PC-3 (cell line): ENCODE data around the gene CRYL1. TPM values are rescaled to one million over a fixed set of nuclear protein-coding genes. Genes with fewer than 3 reads are reported as not detected.

ENCODE experiments used
- ATAC-seq: fragments of 200-7000 bp; cut with Tn5 transposase; 2 replicates; pipeline ENCODE4 v1.9.1; 2020; ENCODE audit warnings: mild to moderate bottlenecking, moderate library complexity
- BruUV-seq: library from RNA; stranded (reverse); fragments of 400-500 nt; replicated peaks from 2 replicates; lab custom pipeline; 2021; lab: Mats Ljungman, UMichigan
- CTCF ChIA-PET: fragments of 300-600 bp; sonication (Branson Sonifier 250); formaldehyde crosslinking; loops from one replicate; lab custom pipeline; 2022; ENCODE audit warnings: antibody characterized with exemption; lab: Charles Lee
- POLR2A ChIA-PET: fragments of 300-600 bp; sonication (Branson Sonifier 250); formaldehyde crosslinking; loops from one replicate; lab custom pipeline; 2022; ENCODE audit warnings: antibody characterized with exemption; ENCODE audit not compliant: unreplicated experiment; lab: Charles Lee
- DNase-seq: peaks from one replicate; pipeline ENCODE4 v3.0.0-alpha.2; 2015
- H2AFZ ChIP-seq: fragments of 300-600 bp; sonication (generic); 2 replicates; pipeline ENCODE4 v1.6.0; 2016; ENCODE audit warnings: antibody characterized with exemption, low read length
- H3F3A ChIP-seq: fragments of 300-600 bp; sonication (generic); one replicate; pipeline ENCODE4 v1.6.0; 2017; ENCODE audit warnings: antibody characterized with exemption, low read length, control low read depth, mild to moderate bottlenecking; ENCODE audit not compliant: unreplicated experiment
- H3K27ac ChIP-seq: fragments of 300-600 bp; sonication (generic); 2 replicates; pipeline ENCODE4 v1.5.1; 2016; ENCODE audit warnings: mild to moderate bottlenecking, low read length
- H3K27me3 ChIP-seq: fragments of 300-600 bp; sonication (generic); 2 replicates; pipeline ENCODE4 v1.6.1; 2016; ENCODE audit warnings: low read length, mixed read lengths
- H3K36me3 ChIP-seq: fragments of 300-600 bp; sonication (generic); 2 replicates; pipeline ENCODE4 v1.6.1; 2016; ENCODE audit warnings: low read depth, mixed run types, low read length, mixed read lengths
- H3K4me1 ChIP-seq: fragments of 300-600 bp; sonication (generic); 2 replicates; pipeline ENCODE4 v1.5.1; 2016; ENCODE audit warnings: low read length; ENCODE audit not compliant: insufficient read depth
- H3K4me2 ChIP-seq: fragments of 300-600 bp; sonication (generic); 2 replicates; pipeline ENCODE4 v1.6.0; 2016; ENCODE audit warnings: low read length
- H3K4me3 ChIP-seq: fragments of 300-600 bp; sonication (generic); 2 replicates; pipeline ENCODE4 v1.5.1; 2016; ENCODE audit warnings: mild to moderate bottlenecking, low read length, mixed read lengths
- H3K79me2 ChIP-seq: fragments of 300-600 bp; sonication (generic); 2 replicates; pipeline ENCODE4 v1.6.1; 2017; ENCODE audit warnings: low read length, mixed read lengths
- H3K9ac ChIP-seq: fragments of 300-600 bp; sonication (generic); 2 replicates; pipeline ENCODE4 v1.6.0; 2016; ENCODE audit warnings: mild to moderate bottlenecking, low read length
- H3K9me2 ChIP-seq: fragments of 300-600 bp; sonication (generic); replicated peaks from 2 replicates; pipeline ENCODE4 v1.6.1; 2016; ENCODE audit warnings: mixed run types, low read length, mixed read lengths
- H3K9me3 ChIP-seq: fragments of 300-600 bp; sonication (generic); 2 replicates; pipeline ENCODE4 v1.6.1; 2016; ENCODE audit warnings: low read length, mixed read lengths
- H4K20me1 ChIP-seq: fragments of 300-600 bp; sonication (generic); 2 replicates; pipeline ENCODE4 v1.6.1; 2016; ENCODE audit warnings: low read length, mixed read lengths
- EZH2 ChIP-seq: fragments of 300-600 bp; sonication (generic); IDR thresholded peaks from one replicate; pipeline ENCODE4 v1.6.1; 2017; ENCODE audit warnings: antibody characterized with exemption, mild to moderate bottlenecking, low read length; ENCODE audit not compliant: unreplicated experiment
- EZH2phosphoT487 ChIP-seq: fragments of 300-600 bp; sonication (generic); IDR thresholded peaks from 2 replicates; pipeline ENCODE4 v1.6.1; 2018; ENCODE audit warnings: mild to moderate bottlenecking, antibody characterized with exemption, low read length, borderline replicate concordance
- intact Hi-C: fragments of 100-400 bp; cut with micrococcal nuclease; formaldehyde crosslinking; loops from 2 replicates; pipeline ENCODE4 v1.9.0; 2023
- total RNA-seq: library from RNA; depleted of rRNA; stranded (reverse); fragments of >200 nt; gene quantifications from 2 replicates; pipeline ENCODE4 v1.2.3, GENCODE V29; 2014
- TF ChIP-seq, protein P1 (sequence below): fragments of 300-600 bp; sonication (generic); conservative IDR thresholded peaks from 2 replicates; pipeline ENCODE4 v1.5.1; 2017; ENCODE audit warnings: antibody characterized with exemption, low read depth, mild to moderate bottlenecking, low read length

CRYL1 gene
- total RNA-seq, 1 experiment from 2014 or later = 20.8 TPM

DNA sequence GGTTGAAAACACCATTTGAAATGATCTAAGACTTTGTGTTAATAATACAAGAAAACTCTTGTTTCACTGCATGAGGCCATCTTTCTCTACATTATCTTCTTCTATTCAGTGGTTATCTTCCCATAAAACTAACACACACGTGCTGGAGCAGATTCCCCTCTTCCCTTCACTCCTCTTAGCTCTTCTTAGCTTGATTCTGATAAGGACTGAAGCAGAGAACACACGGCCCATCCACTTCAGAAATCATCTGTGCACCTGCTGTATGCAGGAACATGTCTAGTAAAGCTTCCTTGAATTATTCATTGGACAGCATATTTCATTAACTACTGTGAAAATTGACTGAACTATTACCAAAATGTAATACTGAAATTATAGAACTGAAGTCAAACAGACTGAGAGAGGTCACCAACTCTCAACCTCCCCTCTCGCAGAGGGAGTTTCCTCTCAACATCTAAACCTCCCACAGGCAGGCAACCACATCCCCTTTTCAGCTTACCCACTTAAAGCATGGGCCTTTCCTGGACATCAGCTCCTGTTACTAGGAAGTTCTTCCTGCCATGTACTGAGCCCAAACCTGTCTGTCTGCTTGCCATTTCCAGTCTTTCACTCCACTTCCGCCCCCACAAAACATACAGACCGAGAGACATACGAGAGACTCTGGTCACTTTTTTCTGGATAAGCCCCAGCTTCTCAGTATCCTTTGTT lies 113.9 kb downstream of the CRYL1 start:
- POLR2A ChIA-PET = interaction anchor here (0.6 kb wide), 1 partner anchor 221 kb away, joined by 3 read pairs; no protein-coding TSS in a partner anchor
- intact Hi-C loops = no loop called here

DNA sequence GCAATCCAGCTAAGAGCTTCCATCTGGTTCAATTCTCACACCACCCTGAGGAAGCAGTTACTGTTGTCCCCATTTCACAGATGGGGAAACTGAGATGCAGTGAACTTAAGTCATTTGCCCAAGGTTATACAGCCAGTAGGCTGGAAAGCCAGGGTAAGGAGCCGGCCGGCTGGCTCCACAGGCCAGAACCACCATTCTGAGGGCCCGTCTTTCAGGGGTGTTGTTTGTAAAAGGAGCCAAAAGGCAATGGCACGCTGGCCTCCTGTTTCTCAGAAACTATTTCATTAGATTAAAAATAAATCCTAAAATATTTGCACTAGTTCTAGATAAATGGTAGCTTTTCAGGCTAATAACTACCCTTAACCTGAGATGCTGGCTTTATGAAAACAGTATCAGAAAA lies 114.9 kb downstream of the CRYL1 start:
- Histone ChIP-seq H3F3A (no peaks in the 10 kb centered on the region), H4K20me1 (no peaks in the 10 kb centered on the region), H3K27ac (no peak overlapping the region), H3K4me1 (peaks cover 6% of the 10 kb centered on the region; the same call in 1 of the 2 replicates), H3K9me3 (no peaks in the 10 kb centered on the region), H3K79me2 (no peaks in the 10 kb centered on the region), H3K9ac (no peak overlapping the region), H3K4me2 (no peak overlapping the region), H3K27me3 (no peaks in the 10 kb centered on the region), H3K4me3 (no peak overlapping the region), H3K36me3 (no peaks in the 10 kb centered on the region), H3K9me2 (no peaks in the 10 kb centered on the region), H2AFZ (no peak overlapping the region)
- intact Hi-C loops = no loop called here
- ATAC-seq (no peak), DNase-seq (no peak)
- no TSS peak for BruUV-seq
- ChIA-PET POLR2A (no interaction called here), CTCF (no interaction called here)
- TF ChIP-seq, protein P1, sequence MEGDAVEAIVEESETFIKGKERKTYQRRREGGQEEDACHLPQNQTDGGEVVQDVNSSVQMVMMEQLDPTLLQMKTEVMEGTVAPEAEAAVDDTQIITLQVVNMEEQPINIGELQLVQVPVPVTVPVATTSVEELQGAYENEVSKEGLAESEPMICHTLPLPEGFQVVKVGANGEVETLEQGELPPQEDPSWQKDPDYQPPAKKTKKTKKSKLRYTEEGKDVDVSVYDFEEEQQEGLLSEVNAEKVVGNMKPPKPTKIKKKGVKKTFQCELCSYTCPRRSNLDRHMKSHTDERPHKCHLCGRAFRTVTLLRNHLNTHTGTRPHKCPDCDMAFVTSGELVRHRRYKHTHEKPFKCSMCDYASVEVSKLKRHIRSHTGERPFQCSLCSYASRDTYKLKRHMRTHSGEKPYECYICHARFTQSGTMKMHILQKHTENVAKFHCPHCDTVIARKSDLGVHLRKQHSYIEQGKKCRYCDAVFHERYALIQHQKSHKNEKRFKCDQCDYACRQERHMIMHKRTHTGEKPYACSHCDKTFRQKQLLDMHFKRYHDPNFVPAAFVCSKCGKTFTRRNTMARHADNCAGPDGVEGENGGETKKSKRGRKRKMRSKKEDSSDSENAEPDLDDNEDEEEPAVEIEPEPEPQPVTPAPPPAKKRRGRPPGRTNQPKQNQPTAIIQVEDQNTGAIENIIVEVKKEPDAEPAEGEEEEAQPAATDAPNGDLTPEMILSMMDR = no peak
- TF ChIP-seq EZH2 = no peak
- TF ChIP-seq EZH2phosphoT487 = no peak

More for the DNA sequence above, 113.9 kb downstream of the CRYL1 start:
- Histone ChIP-seq H3K27ac (no peak overlapping the region), H3K79me2 (no peaks in the 10 kb centered on the region), H3K9me2 (no peaks in the 10 kb centered on the region), H3K9ac (no peak overlapping the region), H3K36me3 (no peaks in the 10 kb centered on the region), H3K27me3 (no peaks in the 10 kb centered on the region), H2AFZ (0 out of 2 replicates have a peak overlapping the region, but pooled peaks have one; percentile 21), H3F3A (no peaks in the 10 kb centered on the region), H3K9me3 (no peaks in the 10 kb centered on the region), H3K4me1 (peaks cover 6% of the 10 kb centered on the region; the same call in 1 of the 2 replicates), H3K4me2 (no peak overlapping the region), H4K20me1 (no peaks in the 10 kb centered on the region), H3K4me3 (no peak overlapping the region)
- ATAC-seq (no peak), DNase-seq (no peak)
- no TSS peak for BruUV-seq
- CTCF ChIA-PET = interaction anchor here (0.5 kb wide), 1 partner anchor 214 kb away, joined by 9 read pairs; no protein-coding TSS in a partner anchor
- TF ChIP-seq, protein P1 = no peak
- TF ChIP-seq EZH2phosphoT487 (no peak), EZH2 (no peak)

DNA sequence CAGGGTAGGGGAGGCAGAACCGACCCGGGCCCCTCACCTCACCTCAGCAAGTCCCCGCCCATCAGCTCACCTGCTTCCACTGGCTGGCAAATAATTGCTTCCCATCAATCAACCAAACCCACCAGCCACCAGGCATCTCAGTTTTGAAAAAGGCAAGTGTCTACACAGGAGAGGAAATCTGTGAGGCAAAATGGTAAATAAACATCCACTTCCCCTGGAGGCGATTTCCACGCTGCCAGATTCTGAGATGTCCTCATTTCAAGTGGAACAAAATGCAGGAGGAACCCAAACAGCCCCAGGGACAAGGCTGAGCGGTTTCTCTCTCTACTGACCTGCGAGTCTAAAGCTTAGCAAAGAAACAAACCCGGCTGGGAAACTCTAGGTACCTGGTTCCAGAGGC lies 117.5 kb downstream of the CRYL1 start:
- H3K79me2 ChIP-seq = no peaks in the 10 kb centered on the region
- no peak overlapping the region for H3K4me2 ChIP-seq
- H3F3A ChIP-seq = no peaks in the 10 kb centered on the region
- H3K4me1 ChIP-seq = peaks cover 6% of the 10 kb centered on the region; the same call in 1 of the 2 replicates
- H4K20me1 ChIP-seq = no peaks in the 10 kb centered on the region
- H3K27ac ChIP-seq = no peak overlapping the region
- DNase-seq = no peak
- ChIA-PET CTCF (no interaction called here), POLR2A (no interaction called here)
- no peak for TF ChIP-seq EZH2phosphoT487
- no peak for TF ChIP-seq EZH2
- TF ChIP-seq, protein P1 = no peak
- H3K9ac ChIP-seq = no peak overlapping the region
- intact Hi-C loops = no loop called here
- no peaks in the 10 kb centered on the region for H3K27me3 ChIP-seq
- no peak for ATAC-seq
- no peak overlapping the region for H3K4me3 ChIP-seq
- H2AFZ ChIP-seq = no peak overlapping the region
- no peaks in the 10 kb centered on the region for H3K9me3 ChIP-seq
- H3K9me2 ChIP-seq = no peaks in the 10 kb centered on the region
- H3K36me3 ChIP-seq = no peaks in the 10 kb centered on the region
- no TSS peak for BruUV-seq
